Body of pancreas (tissue), 4 donors: ENCODE data around the gene RFC4.

Experiments
- POLR2A ChIP-seq, 3 donors: fragments of 450-650 bp; IDR thresholded peaks; one replicate each; pipeline ENCODE4 v1.6.1; 2016; ENCODE audit warnings: antibody characterized with exemption in 3 of 3, mild to moderate bottlenecking in 2 of 3
- TF ChIP-seq, protein P1 (sequence below), 7 experiments: fragments of 450-650 bp in 4 of 7; fragments of 200-600 bp in 3 of 7; sonication (generic) in 3 of 7; IDR thresholded peaks; one replicate each; pipeline ENCODE4 v1.5.1; 2016 to 2019; ENCODE audit warnings: antibody characterized with exemption in 7 of 7

DNA sequence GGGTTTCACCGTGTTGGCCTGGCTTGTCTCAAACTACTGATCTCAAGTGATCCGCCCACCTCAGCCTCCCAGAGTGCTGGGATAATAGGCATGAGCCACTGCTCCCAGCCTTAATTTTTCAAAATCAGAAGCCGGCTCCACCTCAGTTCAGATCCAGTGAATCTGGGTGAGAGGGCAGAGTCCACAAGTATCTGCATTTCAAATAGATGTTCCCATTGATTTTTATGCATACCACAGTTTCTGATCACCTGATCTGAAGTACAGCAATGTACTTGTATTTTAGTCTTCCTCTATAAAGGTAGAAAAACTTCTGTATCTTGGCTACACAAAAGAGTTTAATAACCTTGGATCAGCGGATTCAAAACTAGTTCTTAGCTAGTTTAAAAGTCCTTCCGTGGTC is 27.1 kb downstream of the RFC4 start:
- TF ChIP-seq, protein P1, sequence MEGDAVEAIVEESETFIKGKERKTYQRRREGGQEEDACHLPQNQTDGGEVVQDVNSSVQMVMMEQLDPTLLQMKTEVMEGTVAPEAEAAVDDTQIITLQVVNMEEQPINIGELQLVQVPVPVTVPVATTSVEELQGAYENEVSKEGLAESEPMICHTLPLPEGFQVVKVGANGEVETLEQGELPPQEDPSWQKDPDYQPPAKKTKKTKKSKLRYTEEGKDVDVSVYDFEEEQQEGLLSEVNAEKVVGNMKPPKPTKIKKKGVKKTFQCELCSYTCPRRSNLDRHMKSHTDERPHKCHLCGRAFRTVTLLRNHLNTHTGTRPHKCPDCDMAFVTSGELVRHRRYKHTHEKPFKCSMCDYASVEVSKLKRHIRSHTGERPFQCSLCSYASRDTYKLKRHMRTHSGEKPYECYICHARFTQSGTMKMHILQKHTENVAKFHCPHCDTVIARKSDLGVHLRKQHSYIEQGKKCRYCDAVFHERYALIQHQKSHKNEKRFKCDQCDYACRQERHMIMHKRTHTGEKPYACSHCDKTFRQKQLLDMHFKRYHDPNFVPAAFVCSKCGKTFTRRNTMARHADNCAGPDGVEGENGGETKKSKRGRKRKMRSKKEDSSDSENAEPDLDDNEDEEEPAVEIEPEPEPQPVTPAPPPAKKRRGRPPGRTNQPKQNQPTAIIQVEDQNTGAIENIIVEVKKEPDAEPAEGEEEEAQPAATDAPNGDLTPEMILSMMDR (IDR thresholded peaks at IDR 0.05): no peak
- no peak for TF ChIP-seq POLR2A (IDR thresholded peaks at IDR 0.05)
